GM19467 (cell line): ENCODE measurements around the gene DNAJB8.

Experiments
- ATAC-seq: cut with Tn5 transposase; IDR thresholded peaks from one replicate; pipeline ENCODE4 v1.9.1; 2021; ENCODE audit warnings: mild to moderate bottlenecking, moderate library complexity; ENCODE audit not compliant: unreplicated experiment

Gene DNAJB8

DNA sequence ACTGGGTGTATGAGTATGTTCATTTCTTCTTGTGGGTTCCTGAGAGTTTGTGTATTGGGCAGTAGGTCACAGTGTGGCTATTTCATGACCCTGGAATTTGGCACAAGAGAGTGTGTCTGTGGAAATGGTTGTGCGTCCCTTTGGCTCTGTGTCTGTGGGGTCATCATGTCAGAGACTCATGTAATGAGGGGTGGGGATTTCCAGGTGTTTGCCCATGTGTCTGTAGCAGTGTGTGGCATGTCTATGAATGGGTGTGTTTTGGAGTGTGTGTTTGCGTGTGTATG, 27.6 kb upstream of the DNAJB8 start:
- ATAC-seq = no peak

DNA sequence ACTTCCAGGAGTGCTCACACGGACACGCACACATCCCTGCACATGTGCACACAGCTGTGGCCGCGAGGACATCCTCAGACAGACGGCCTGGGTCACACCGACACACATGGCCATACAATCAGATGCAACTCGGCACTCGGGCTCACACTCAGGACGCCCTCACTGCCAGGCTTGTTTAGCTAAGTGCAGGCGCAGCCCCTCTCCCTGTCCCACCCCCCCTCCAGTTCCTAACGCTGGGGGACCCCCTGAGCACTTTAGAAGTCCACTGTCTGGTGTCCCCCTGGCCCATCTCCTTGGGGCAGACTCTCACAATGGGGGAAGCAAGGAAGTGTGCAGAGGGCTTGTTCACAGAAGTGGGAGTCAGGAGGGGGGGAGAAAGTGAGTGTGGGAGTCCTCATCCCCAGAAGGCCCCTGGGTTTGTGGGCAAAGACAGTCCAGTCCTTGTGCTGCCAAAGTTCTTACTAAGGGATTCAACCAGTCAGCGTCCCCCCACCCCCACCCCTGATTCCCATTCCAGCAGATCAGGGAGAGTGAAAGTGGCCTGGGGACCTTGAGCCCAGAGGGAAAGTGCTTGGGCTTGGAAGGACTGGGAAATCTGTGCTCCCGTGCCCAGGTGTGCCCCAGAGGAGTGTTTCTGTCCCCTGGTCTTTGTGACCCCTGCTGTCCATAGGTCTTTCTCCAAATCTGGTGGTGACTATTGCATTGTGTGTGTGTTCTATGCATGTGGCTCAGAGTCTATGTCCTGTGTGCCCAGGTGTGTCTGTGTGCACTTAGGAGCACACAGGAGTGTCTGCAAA, 27.1 kb upstream of the DNAJB8 start:
- no peak for ATAC-seq

- ATAC-seq = no peak
Observed at GRCh38 chr3:128492671-128493569, 26.2 kb upstream of the DNAJB8 start, which contains the start of gene GATA2. GATA2 (minus strand) TSS chr3:128493201; CDS start chr3:128487031, 6,170 bp downstream.

GRCh38 chr3:128491941-128492670, 25.4 kb upstream of the DNAJB8 start:
- no peak for ATAC-seq

DNA sequence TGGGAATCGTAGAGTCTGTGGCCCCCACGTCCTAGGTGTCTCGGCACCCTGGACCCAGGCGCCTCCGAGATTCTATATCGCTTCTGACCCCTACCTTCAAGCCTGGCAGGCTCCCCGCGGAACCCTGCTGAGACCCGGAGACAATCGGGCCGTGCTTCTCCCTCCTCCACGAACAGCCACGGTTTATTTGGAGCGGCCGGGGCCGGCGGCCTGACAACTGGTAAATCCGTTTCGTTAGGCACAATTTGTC, 24.9 kb upstream of the DNAJB8 start:
- no peak for ATAC-seq

DNA sequence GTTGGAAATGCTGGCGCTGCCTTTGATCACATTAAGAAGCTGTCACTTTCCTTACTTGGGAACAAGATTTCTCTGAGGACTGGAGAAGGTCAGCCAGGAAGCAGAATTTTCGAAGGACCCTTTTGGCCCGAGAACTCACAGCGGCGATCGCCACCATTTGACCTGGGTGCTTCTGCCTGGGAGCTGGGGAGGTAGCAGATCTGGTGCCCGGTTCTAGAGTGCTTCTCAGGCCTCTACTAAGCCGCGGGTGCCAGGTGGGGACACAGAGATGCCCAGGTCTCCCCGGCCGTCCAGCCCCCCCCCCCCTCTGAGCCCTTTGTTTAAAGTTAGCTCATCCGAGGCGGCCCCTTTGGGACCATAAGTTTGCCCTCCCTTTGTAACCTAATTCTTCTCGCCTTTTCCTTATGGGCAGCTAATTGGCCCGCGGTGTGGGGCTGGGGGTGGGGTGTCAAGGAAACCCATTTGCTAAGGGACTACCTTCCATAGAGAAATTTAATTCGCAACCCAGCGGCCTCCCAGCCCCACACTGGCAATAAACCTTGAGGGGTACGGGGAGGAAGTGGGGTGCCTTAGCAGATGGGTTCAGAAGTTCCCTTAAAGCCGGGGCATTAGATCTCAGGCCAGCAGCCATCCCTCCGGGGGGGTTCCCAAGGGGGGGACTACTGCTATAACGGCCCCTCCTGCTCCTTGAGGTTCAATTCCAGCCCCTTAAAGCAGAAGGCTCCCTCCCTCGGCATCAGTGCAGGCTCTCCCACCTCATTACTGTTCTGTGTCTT, 24.4 kb upstream of the DNAJB8 start:
- no peak for ATAC-seq

GRCh38 chr3:128490650-128490914, 23.9 kb upstream of the DNAJB8 start:
- no peak for ATAC-seq

- no peak for ATAC-seq
Observed at GRCh38 chr3:128489927-128490649, 23.4 kb upstream of the DNAJB8 start.

GRCh38 chr3:128489674-128489926, 22.9 kb upstream of the DNAJB8 start:
- no peak for ATAC-seq

- no peak for ATAC-seq
Observed at GRCh38 chr3:128488991-128489673, 22.4 kb upstream of the DNAJB8 start.

DNA sequence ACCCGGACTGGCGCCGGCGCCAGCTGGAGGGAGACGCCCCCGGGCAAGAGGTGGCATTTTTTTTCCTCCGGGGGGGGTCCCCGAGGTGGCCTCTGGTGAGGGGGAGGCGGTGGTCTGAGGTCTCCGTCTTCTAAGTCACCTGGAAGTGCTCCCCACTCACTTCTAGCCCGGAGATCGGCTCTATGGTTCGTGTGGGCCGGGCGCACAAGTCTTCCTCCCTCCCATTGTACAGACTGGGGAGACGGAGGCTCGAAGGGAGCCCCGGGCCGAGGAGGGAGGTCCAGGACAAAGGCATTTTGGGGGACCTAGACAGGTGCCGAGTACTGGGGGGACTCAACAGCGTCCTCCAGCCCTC, 21.9 kb upstream of the DNAJB8 start:
- no peak for ATAC-seq

GRCh38 chr3:128487813-128488635, 21.3 kb upstream of the DNAJB8 start:
- ATAC-seq = no peak

- no peak for ATAC-seq
Observed at GRCh38 chr3:128487538-128487812, 20.8 kb upstream of the DNAJB8 start.

GRCh38 chr3:128486681-128487537, 20.2 kb upstream of the DNAJB8 start:
- no peak for ATAC-seq

GRCh38 chr3:128486205-128486628, 19.5 kb upstream of the DNAJB8 start:
- no peak for ATAC-seq

DNA sequence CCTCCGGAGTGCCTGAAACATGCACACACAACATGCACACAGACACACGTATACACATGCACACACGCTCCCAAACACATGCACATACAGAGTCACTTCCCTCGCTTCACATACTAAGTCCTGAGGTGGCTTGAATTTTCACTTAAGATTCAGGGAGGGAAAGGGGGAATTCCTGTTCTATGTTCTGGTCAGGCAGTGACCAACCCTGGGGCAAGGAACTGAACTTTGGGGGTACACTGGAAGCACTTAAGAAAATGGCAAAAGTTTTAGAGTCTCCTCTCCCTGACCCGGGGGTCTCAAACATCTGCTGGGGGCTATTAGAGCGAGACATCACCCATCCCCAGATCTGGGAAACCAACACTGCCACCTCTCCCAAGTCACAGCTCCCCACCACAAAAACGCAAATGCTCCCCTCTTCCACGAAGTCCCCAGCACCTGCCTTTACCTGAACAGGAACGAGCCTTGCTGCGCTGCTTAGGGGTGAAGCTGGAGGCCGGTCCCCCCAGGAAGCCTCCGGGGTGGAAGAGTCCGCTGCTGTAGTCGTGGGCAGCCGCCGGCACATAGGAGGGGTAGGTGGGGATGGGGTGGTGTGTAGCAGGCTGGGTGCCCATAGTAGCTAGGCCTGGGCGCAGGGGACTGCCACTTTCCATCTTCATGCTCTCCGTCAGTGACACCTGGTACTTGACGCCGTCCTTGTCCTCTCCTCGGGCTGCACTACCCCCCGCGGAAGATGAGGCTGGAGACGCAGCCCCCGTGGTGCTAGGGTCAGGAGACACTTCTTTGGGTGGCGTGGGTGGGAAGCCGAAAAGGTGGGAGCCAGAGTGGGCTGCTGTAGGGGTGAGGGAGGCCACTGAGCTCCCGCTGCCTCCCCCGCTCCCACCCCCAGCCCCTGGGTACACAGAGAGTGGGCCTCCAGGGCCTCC, 18.9 kb upstream of the DNAJB8 start:
- no peak for ATAC-seq

DNA sequence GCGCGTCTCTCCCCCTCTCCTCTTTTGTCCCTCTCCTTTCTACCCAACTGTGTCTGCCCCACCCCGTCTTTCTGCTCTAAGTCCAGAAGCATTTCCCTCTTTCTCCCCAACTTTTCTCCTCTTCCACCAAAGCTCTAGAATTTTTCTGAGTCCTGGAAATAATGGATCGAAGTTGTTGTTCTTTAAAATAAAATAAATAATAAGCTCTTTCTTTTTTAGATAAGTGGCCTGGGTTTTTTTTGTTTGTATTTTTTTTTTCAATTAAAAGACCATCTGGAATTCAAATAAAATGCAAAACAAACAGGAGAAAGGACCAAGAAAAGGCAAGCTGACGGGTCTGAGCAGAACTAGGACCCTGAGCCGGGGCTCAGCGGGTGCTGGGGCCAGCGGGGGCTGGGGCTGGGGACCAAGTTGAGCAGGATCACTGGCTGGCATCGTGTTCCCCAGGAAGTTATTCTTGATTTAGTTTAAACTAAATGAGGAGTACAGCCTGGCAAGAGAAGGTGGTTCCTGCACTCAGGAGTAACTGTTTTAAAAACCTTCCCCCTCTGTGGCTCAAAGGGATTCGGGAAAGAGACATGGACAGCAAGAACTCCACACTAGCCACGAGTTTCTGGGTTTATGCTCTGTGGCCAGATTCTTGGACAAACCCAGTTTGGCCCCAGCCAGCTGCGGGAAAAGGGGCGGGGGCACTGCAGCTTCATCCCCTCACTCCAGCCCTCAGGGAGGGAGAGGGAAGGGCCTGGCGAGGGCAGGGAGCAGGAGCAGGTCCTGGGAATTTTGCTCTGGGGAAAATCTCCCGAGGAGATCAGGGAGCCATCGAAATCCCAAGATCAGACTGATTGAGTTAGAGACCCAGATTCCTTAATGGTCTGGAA, 18.0 kb upstream of the DNAJB8 start:
- no peak for ATAC-seq
